K562 (cell line): Measurements from ENCODE around the gene TOMM40L. TPM values are rescaled to one million over a fixed set of nuclear protein-coding genes. Genes with fewer than 3 reads are reported as not detected.

Source experiments
- ADNP ChIP-seq: fragments of 200-800 bp; sonication (Bioruptor generic); IDR thresholded peaks from 2 replicates; pipeline ENCODE4 v1.6.1; 2016; ENCODE audit warnings: missing genetic modification characterization, missing compliant biosample characterization
- ATF7 ChIP-seq: fragments of 450-650 bp; IDR thresholded peaks from 2 replicates; pipeline ENCODE4 v1.7.1; 2014; ENCODE audit warnings: mild to moderate bottlenecking, moderate library complexity
- CCNT2 ChIP-seq: IDR thresholded peaks from 2 replicates; pipeline ENCODE4 v1.6.1; 2011; ENCODE audit warnings: borderline replicate concordance, low read depth, mild to moderate bottlenecking, moderate library complexity, mixed read lengths, low read length; ENCODE audit not compliant: insufficient read length; ENCODE audit errors: extremely low read depth
- EHMT2 ChIP-seq: fragments of 450-650 bp; IDR thresholded peaks from 2 replicates; pipeline ENCODE4 v1.6.1; 2018; ENCODE audit warnings: antibody characterized with exemption
- ERF ChIP-seq: fragments of 450-650 bp; formaldehyde crosslinking; IDR thresholded peaks from 2 replicates; pipeline ENCODE4 v1.4.0; 2020; ENCODE audit warnings: mild to moderate bottlenecking, mixed read lengths
- ETV1 ChIP-seq: fragments of 450-650 bp; conservative IDR thresholded peaks from 2 replicates; pipeline ENCODE4 v1.6.1; 2016; ENCODE audit warnings: missing genetic modification characterization, control low read depth, low read depth, missing compliant biosample characterization
- FOS ChIP-seq: IDR thresholded peaks from 3 replicates; pipeline ENCODE4 v1.6.1; 2011; ENCODE audit not compliant: insufficient read length; ENCODE audit errors: extremely low read depth
- HIVEP1 ChIP-seq: fragments of 250-450 bp; sonication (Bioruptor Pico); IDR thresholded peaks from 2 replicates; pipeline ENCODE4 v1.4.0; 2020; ENCODE audit warnings: mild to moderate bottlenecking
- MCM7 ChIP-seq, 2 experiments: fragments of 450-650 bp; IDR thresholded peaks; 2 replicates each; pipeline ENCODE4 v1.6.1; 2016 to 2018
- MIER1 ChIP-seq: fragments of 450-650 bp; IDR thresholded peaks from 2 replicates; pipeline ENCODE4 v1.6.1; 2016; ENCODE audit warnings: antibody characterized with exemption, mild to moderate bottlenecking, low read depth
- MTA1 ChIP-seq: fragments of 450-650 bp; IDR thresholded peaks from 2 replicates; pipeline ENCODE4 v1.6.1; 2017; ENCODE audit warnings: borderline replicate concordance
- NBN ChIP-seq: fragments of 450-650 bp; IDR thresholded peaks from 2 replicates; pipeline ENCODE4 v1.6.1; 2016; ENCODE audit warnings: low read depth, mild to moderate bottlenecking
- NFATC3 ChIP-seq: fragments of 450-650 bp; IDR thresholded peaks from 2 replicates; pipeline ENCODE4 v1.6.1; 2017; ENCODE audit warnings: mild to moderate bottlenecking
- NFE2L1 ChIP-seq: fragments of 450-650 bp; IDR thresholded peaks from 2 replicates; pipeline ENCODE4 v1.6.1; 2016; ENCODE audit warnings: missing genetic modification characterization, low read depth, mild to moderate bottlenecking, missing compliant biosample characterization, moderate library complexity, borderline replicate concordance
- NRF1 ChIP-seq, 2 experiments: fragments of 450-650 bp; IDR thresholded peaks in 1 of 2; conservative IDR thresholded peaks in 1 of 2; 2 replicates each; pipeline ENCODE4 v1.6.1; 2014; ENCODE audit warnings: mild to moderate bottlenecking in 2 of 2
- OTX1 ChIP-seq: fragments of 450-650 bp; formaldehyde crosslinking; IDR thresholded peaks from 2 replicates; pipeline ENCODE4 v1.4.0; 2022; ENCODE audit warnings: mild to moderate bottlenecking
- RBM34 ChIP-seq: fragments of 200-400 bp; formaldehyde crosslinking; IDR thresholded peaks from 2 replicates; pipeline ENCODE4 v1.6.1; 2018; ENCODE audit warnings: low read length, borderline replicate concordance; ENCODE audit not compliant: insufficient read depth
- RHOXF2B ChIP-seq: fragments of 250-450 bp; sonication (Bioruptor Pico); conservative IDR thresholded peaks from 2 replicates; pipeline ENCODE4 v1.5.1; 2021
- SIN3B ChIP-seq: fragments of 450-650 bp; IDR thresholded peaks from 2 replicates; pipeline ENCODE4 v1.6.1; 2017; ENCODE audit warnings: low read depth, mild to moderate bottlenecking, moderate library complexity
- SMARCB1 ChIP-seq: IDR thresholded peaks from 2 replicates; pipeline ENCODE4 v1.6.1; 2011; ENCODE audit warnings: improper control_type of control experiment, low read depth; ENCODE audit not compliant: insufficient read length
- SUPT5H ChIP-seq: fragments of 450-650 bp; IDR thresholded peaks from 2 replicates; pipeline ENCODE4 v1.6.1; 2016
- TARDBP ChIP-seq: fragments of 450-650 bp; IDR thresholded peaks from 2 replicates; pipeline ENCODE4 v1.6.1; 2016
- ZKSCAN8 ChIP-seq: fragments of 200-800 bp; sonication (Bioruptor generic); IDR thresholded peaks from 2 replicates; pipeline ENCODE4 v1.6.1; 2016; ENCODE audit warnings: missing genetic modification characterization, missing compliant biosample characterization
- ZNF324 ChIP-seq: fragments of 250-450 bp; sonication (Bioruptor Pico); IDR thresholded peaks from 2 replicates; pipeline ENCODE4 v1.4.0; 2020; ENCODE audit warnings: mild to moderate bottlenecking
- ZNF384 ChIP-seq: IDR thresholded peaks from 2 replicates; pipeline ENCODE4 v1.6.1; 2012; ENCODE audit warnings: low read depth, low read length, improper control_type of control experiment
- polyA plus RNA-seq, 8 experiments: library from polyadenylated mRNA; depleted of rRNA in 4 of 8; stranded (reverse) in 5 of 8; unstranded in 3 of 8; fragments of >200 nt; fragmentation: Nextera tagmentation in 2 of 8; fragmentation: Illumina TruSeq in 1 of 8; extraction: Ambion mirVana in 2 of 8; extraction: Trizol in 1 of 8; gene quantifications; 2 replicates each; pipeline versions ENCODE4 v1.2.1 to v1.2.3, GENCODE V29; 2011 to 2014; ENCODE audit warnings: inconsistent platforms in 1 of 8, missing spikeins in 1 of 8
- total RNA-seq, 7 experiments: library from RNA; depleted of rRNA in 6 of 7; stranded (reverse); fragments of >200 nt in 6 of 7; fragmentation: Illumina TruSeq in 2 of 7; extraction: Trizol in 2 of 7; gene quantifications; 2 replicates each; pipeline versions ENCODE4 v1.2.1 to v1.2.3, GENCODE V29; 2011 to 2021; ENCODE audit warnings: low replicate concordance in 1 of 7
- TF ChIP-seq, protein P1 (sequence below): sonication (generic); formaldehyde crosslinking; IDR thresholded peaks from 2 replicates; pipeline ENCODE4 v1.8.0; 2022; ENCODE audit warnings: missing genetic modification reagents, mild to moderate bottlenecking, moderate library complexity, borderline replicate concordance
- TF ChIP-seq, protein P2 (sequence below): sonication (generic); formaldehyde crosslinking; IDR thresholded peaks from 2 replicates; pipeline ENCODE4 v1.5.0; 2020; ENCODE audit warnings: missing genetic modification reagents

The TOMM40L gene
- total and polyA plus RNA-seq, 9 of the 15 experiments (the other 6 are each of a cell fraction or from before 2014, with no cell fraction given) = 9.6 to 33.6 (median 25.2) TPM

DNA sequence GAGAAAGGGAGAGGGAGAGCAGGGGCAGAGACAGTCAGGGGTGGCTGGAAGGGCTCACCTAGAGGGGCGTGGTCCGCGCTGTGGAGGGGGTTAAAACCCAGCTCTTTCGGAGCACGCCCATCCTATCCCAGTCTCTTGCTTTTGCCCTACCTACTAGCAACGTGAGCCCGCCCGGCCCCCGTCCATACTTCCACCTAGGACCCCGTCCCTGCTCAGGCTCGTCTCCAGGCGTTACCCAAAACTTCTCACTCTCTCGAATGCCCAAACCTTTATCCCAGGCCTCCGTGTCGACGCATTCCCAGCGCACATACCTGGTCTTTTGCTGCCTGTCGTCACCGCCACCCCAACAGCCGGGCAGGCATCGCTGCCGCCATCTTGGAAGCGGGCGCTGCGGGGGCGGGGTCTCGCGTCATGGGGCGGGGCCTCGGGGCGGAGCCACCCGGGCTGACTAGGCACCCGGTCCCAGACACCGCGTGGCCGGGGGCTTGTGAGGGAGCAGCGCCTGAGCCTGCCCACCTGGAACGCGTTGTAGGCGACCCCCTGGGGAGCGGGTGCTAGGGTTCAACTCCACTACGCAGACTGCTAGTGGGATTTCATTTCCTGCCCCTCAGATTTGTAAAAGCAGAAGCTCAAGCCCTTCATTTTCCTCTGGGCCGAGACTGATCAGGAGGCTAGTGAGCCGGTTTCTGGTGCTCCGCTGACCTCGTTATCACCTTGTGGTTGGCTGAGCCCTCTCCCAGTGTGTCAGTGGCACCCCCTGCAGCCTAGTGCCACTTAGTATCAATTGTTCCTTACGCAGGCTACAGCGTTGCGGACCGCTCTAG is 48.5 kb upstream of the TOMM40L start, which contains the start of gene B4GALT3 (continued):
- TF ChIP-seq RBM34 (no peak), NBN (peak; percentile 53; the same call in 1 of the 2 replicates), CCNT2 (peak; percentile 49), NFE2L1 (tag) (no peak), ATF7 (peak; percentile 66), NRF1 (conservative IDR thresholded peaks at IDR 0.05 in 1 of 2, IDR thresholded peaks at IDR 0.05 in 1 of 2) (peak; percentile 47 to 65), MTA1 (no peak), ZNF324 (CRISPR knock-in tag) (no peak), SMARCB1 (no peak), ZNF384 (no peak), FOS (no peak), ADNP (tag) (no peak; the same call in 1 of the 2 replicates), TARDBP (no peak), ERF (CRISPR knock-in tag) (no peak), SIN3B (no peak), SUPT5H (peak; percentile 94), EHMT2 (0 out of 2 replicates have a peak, but pooled peaks have one; percentile 19), ZKSCAN8 (no peak), MCM7 (IDR thresholded peaks at IDR 0.05) (no peak), RHOXF2B (CRISPR knock-in tag) (no peak), ETV1 (tag) (0 out of 2 replicates have a peak, but pooled peaks have one; percentile 30), OTX1 (peak; percentile 61; the same call in 1 of the 2 replicates), NFATC3 (no peak), HIVEP1 (CRISPR knock-in tag) (0 out of 2 replicates have a peak, but pooled peaks have one; percentile 10), MIER1 (no peak)
- TF ChIP-seq, protein P1, sequence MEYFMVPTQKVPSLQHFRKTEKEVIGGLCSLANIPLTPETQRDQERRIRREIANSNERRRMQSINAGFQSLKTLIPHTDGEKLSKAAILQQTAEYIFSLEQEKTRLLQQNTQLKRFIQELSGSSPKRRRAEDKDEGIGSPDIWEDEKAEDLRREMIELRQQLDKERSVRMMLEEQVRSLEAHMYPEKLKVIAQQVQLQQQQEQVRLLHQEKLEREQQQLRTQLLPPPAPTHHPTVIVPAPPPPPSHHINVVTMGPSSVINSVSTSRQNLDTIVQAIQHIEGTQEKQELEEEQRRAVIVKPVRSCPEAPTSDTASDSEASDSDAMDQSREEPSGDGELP (CRISPR knock-in tag) = peak; percentile 75
- TF ChIP-seq, protein P2, sequence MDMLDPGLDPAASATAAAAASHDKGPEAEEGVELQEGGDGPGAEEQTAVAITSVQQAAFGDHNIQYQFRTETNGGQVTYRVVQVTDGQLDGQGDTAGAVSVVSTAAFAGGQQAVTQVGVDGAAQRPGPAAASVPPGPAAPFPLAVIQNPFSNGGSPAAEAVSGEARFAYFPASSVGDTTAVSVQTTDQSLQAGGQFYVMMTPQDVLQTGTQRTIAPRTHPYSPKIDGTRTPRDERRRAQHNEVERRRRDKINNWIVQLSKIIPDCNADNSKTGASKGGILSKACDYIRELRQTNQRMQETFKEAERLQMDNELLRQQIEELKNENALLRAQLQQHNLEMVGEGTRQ (CRISPR knock-in tag) = no peak; the same call in 1 of the 2 replicates
